Measurements from ENCODE around the gene SKIC2.

The SKIC2 gene

DNA sequence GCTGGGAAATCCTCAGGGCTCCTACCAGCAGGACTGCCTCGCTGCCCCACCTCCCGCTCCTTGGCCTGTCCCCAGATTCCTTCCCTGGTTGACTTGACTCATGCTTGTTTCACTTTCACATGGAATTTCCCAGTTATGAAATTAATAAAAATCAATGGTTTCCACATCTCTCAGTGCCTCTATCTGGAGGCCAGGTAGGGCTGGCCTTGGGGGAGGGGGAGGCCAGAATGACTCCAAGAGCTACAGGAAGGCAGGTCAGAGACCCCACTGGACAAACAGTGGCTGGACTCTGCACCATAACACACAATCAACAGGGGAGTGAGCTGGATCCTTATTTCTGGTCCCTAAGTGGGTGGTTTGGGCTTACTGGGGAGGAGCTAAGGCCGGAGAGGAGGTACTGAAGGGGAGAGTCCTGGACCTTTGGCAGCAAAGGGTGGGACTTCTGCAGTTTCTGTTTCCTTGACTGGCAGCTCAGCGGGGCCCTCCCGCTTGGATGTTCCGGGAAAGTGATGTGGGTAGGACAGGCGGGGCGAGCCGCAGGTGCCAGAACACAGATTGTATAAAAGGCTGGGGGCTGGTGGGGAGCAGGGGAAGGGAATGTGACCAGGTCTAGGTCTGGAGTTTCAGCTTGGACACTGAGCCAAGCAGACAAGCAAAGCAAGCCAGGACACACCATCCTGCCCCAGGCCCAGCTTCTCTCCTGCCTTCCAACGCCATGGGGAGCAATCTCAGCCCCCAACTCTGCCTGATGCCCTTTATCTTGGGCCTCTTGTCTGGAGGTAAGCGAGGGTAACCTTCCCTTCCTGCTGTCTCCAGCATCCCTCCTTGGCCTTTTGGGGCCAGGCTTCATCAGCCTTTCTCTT, 13.2 kb upstream of the SKIC2 start, which contains the start of gene CFB:
Gene CFB, plus strand, starts transcription at position 589 of the 863 bp plus-strand sequence. Its CDS starts 127 bp downstream, at position 716.
- DNase-seq = peak; percentile 83

DNA sequence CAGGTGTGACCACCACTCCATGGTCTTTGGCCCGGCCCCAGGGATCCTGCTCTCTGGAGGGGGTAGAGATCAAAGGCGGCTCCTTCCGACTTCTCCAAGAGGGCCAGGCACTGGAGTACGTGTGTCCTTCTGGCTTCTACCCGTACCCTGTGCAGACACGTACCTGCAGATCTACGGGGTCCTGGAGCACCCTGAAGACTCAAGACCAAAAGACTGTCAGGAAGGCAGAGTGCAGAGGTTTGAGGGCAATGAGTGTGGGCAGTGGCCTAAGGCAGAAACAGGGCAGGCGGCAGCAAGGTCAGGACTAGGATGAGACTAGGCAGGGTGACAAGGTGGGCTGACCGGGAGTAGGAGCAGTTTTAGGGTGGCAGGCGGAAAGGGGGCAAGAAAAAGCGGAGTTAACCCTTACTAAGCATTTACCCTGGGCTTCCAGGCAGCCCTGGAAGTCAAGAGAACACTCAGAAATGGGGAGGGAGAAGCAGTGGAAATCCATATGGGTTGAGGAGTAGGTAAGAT, 12.5 kb upstream of the SKIC2 start:
- no peak for DNase-seq

DNA sequence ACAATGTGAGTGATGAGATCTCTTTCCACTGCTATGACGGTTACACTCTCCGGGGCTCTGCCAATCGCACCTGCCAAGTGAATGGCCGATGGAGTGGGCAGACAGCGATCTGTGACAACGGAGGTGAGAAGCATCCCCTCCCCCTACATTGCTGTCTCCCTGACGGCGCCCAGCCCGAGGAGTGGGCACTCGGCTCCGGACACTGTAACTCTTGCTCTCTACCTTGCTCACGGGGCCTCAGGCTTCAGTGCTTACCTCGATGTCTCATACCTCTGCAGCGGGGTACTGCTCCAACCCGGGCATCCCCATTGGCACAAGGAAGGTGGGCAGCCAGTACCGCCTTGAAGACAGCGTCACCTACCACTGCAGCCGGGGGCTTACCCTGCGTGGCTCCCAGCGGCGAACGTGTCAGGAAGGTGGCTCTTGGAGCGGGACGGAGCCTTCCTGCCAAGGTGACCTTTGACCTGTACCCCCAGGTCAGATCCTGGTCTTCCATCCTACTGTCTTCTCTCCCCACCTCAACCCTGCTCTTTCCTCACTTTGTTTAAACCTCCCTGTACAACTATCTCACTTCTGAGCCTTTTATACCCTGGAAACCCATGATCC, 11.8 kb upstream of the SKIC2 start:
- DNase-seq = no peak

DNA sequence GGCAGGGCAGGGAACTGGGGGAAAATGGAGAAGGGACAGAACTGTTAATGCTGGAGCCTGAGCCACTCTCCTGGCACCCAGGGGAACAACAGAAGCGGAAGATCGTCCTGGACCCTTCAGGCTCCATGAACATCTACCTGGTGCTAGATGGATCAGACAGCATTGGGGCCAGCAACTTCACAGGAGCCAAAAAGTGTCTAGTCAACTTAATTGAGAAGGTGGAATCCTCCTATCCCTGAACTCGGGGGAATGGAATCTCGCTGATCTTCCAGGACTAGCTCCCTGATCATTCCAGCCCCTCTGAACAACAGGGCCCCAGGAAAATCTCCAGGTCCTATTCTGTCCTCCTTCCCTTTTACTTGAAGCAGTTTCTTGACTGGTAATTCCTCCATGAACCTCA, 11.1 kb upstream of the SKIC2 start:
- DNase-seq = no peak

DNA sequence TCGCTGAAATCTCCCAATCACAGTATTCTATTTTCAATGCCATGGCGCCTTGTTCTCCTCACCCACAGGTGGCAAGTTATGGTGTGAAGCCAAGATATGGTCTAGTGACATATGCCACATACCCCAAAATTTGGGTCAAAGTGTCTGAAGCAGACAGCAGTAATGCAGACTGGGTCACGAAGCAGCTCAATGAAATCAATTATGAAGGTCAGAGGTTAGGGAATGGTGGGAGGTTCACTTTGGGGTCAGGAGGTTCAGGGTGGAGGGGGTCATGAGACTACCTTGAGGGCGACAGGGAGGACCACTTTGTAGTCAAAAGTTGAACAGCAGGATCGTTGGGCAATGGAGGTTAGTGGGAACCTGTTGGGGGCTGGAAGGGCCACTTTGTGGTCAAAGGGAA, 10.7 kb upstream of the SKIC2 start:
- DNase-seq = no peak

DNA sequence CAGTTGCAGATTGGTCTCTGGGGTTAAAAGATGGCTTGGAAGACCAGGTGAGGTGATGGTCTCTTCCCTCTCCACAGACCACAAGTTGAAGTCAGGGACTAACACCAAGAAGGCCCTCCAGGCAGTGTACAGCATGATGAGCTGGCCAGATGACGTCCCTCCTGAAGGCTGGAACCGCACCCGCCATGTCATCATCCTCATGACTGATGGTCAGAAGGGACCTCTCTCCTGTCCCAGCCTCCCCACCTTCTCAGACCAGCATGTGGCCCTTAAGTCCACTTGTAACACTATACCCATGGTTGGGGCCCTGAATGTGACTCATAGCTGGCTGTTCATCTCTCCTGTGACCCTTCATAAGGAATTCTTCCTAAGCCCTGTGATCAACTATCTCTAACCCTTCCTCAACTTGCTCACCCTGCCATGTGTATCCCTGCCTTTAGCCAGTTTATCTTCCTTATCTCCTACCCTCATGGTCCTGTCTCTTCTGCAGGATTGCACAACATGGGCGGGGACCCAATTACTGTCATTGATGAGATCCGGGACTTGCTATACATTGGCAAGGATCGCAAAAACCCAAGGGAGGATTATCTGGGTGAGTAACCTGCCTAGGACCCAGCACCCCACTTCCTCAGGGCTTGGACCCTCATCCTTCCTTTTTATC, 10.1 kb upstream of the SKIC2 start:
- DNase-seq = no peak

DNA sequence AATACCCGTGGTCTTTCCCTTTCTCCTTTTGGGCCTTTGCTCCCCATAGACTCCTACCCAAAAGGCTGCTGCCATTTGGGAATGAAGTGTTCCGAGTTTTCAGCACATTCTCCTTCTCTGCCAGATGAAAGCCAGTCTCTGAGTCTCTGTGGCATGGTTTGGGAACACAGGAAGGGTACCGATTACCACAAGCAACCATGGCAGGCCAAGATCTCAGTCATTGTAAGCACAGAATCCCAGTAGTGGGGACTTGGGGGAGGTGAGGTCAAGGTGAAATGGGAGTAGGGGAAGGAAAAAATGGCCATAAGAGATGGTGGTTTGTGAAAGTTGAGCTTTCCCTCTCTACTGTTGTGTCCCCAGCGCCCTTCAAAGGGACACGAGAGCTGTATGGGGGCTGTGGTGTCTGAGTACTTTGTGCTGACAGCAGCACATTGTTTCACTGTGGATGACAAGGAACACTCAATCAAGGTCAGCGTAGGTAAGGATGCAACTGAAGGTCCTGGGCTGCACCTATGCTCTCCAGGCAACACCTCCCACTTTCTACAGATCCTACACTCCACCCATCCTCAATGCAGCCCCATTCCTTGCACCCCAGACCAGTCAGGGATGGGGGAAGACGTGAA, 8.9 kb upstream of the SKIC2 start:
- no peak for DNase-seq

DNA sequence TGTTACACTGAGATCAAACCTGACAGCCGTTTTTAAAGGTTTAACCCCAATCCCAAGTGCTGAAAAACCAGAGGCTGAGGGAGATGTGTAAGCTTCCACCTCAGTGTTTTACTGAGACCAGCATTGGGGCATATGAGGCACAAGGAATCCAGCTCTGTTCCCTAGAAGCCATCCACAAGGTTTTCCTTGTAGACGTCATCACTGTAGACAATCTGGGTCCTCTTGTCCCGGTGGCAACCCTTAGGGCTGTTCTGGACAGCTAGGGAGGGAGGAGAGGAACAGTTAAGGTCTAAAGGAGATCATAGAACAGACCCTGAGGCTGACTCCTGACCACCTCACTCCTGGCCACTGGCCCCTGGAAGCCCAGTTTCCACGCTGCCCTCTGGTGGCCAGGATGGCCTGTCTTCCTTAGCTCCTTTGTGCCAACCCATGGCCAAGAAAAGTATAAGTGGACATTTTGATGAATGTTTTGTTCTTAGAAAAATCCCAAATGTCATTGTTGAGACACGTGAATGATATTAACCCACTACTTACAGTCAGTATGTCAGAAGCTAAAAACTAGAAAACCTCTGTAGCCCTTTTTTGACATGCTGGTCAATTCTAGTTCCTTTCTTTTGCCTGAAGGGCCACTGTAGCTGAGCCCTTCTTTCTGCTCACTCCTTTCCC, 6.7 kb upstream of the SKIC2 start:
- DNase-seq = peak; percentile 33

DNA sequence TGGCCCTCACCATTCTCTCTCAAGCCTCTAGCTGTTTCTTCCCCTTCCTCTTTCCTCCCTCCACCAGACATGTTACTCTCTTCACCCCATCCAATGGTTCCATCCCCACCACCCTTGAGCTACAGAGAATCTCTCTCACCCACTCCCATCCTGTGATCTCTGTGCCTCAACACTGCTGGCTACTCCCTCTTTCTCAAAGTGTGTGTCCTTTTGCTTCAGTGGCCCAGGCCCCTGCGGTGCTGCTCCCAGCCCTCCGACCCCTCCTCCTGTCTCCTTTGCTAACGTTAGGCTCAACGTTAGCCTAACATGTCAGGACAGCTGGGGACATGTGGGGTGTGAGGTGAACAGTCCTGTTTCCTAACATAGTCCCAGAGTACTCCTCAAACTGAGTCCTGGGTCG, 6.1 kb upstream of the SKIC2 start:
- DNase-seq = no peak

DNA sequence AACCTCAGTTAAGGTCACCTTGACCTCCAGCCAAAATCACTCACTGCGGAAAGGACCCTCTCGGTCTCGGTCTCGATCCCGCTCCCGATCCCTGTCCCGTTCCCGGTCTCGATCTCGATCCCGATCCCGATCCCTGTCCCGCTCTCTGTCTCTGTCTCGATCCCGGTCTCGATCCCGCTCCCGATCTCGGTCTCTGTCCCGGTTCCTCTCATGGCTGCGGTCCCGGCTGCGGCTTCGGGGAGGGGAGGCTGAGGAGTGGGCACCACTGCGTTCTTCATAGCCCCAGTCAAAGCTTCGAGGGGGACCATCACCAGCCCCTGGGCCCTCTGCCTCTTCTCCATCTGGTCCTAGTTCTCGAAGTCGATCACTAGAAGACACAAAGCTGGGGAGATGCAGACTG, 4.5 kb upstream of the SKIC2 start:
- DNase-seq = no peak

DNA sequence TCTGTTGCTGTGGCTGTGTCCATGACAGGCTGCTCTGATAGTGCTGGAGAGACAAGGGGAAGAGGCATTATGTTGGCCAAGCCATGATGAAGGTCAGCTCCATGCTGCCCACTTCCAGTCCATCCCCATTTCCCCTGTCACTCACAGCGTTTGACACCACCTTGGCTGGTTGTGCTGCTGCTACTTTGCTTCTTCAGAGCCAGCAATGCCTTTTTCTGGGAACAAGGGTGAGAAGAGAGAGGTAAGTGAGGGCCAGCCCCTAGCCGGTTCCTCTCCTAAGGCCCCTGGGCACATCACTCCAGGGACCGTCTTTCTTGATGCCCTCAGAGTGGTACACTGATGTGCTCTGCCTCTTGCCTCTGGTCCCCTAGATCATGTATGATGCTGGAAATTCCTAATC, 2.2 kb upstream of the SKIC2 start:
- DNase-seq = no peak

DNA sequence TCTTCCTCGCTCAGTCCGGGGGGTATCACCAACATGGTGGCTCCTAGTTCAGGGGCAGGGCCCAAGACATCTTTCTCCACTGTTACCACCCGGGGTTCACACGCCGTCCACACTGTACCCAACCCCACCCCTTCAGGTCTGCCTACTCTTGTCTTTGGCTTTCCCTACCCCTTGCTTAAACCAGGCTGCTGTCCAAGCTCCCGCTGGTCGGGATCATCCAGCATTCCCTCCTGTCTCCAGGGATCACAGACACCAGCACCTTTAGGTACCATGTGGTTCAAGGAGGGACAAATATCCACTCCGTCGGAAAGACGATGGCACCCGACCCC, 599 bp upstream of the SKIC2 start:
- DNase-seq = no peak

DNA sequence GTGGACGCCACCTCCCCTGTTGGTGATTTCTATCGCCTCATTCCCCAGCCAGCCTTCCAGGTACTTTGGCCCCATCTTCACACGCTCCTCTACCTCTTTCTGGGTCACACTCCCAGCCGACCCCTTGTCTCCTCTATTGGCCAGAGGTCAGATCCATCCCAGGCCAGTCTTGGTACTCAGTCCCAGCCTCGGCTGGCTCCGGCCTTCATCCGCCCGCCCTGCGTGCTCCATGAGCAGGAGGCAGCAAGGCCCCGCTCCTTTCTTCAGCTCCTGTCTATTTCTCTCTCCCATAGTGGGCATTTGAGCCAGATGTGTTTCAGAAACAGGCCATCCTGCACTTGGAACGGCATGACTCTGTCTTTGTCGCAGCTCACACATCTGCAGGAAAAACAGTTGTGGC, 2.6 kb downstream of the SKIC2 start:
- no peak for DNase-seq

DNA sequence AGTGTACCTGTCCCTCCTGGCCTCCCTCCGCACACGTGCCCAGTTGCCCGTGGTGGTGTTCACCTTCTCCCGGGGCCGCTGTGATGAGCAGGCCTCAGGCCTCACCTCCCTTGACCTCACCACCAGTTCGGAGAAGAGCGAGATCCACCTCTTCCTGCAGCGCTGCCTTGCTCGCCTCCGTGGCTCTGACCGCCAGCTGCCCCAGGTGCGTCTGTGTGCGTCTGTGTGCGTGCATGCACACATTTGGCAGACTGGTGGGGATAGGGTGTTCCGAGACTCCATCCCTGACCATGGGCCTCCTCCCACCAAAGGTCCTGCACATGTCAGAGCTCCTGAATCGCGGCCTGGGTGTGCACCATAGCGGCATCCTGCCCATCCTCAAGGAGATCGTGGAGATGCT, 4.9 kb downstream of the SKIC2 start:
- no peak for DNase-seq

DNA sequence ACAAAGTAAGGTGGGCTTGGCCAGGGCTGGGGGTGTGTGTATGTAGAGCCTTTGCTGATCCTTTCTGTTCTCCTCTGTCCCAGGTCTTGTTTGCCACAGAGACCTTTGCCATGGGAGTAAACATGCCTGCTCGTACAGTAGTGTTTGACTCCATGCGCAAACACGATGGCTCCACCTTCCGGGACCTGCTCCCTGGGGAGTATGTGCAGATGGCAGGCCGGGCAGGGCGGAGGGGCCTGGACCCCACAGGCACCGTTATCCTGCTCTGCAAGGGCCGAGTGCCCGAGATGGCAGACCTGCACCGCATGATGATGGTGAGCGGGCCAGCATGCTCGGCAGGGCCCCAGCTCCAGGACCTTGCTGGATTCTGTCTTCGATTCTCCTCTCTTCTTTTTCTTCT, 6.7 kb downstream of the SKIC2 start:
- DNase-seq = no peak

DNA sequence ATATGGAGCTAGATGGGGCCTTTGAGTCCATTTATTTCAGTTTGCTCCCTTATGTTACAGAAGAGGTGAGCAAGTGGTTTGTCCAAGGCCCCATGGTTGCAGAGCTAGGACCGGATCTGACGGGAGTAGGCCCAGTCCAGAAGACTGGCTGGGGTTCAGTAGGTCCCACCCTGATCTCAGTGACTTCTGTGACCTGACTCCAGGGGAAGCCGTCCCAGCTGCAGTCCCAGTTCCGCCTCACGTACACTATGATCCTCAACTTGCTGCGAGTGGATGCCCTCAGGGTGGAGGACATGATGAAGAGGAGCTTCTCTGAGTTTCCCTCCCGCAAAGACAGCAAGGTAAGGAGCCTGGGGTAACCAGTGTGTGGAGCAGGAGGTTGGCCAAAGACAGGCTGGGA, 7.5 kb downstream of the SKIC2 start:
- DNase-seq = no peak

DNA sequence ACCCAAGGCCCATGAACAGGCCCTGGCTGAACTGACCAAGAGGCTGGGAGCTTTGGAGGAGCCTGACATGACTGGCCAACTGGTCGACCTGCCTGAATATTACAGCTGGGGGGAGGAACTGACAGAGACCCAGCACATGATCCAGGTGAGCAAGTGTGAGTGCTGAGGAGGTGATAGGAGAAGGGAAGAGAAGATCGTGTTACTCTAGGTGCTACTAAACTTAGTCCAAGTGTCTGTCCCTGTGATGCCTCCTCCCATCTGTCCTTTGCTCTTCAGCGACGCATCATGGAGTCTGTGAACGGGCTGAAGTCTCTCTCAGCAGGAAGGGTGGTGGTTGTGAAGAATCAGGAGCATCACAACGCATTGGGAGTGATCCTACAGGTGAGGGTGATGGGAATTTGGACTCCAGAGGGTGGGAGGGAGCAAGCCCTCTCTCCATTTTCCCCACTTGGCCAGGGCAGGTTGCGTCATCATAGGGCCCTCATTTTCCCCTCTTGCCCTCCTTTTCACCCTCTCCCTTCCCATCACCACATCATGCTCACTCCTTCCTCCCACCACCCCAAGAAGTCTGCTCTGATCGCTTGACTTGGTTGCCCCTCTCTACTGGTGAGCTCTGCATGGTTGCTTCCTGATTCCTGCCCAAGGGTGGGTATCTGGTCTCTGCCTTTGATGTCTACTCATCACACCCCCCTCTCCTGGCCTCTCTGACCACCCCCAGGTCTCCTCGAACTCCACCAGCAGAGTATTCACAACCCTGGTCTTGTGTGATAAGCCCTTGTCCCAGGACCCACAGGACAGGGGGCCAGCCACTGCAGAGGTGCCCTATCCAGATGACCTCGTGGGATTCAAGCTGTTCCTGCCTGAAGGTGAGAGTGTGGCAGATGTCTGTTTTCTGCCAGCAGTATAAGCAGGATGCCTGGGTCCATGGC, 8.3 kb downstream of the SKIC2 start:
- no peak for DNase-seq

DNA sequence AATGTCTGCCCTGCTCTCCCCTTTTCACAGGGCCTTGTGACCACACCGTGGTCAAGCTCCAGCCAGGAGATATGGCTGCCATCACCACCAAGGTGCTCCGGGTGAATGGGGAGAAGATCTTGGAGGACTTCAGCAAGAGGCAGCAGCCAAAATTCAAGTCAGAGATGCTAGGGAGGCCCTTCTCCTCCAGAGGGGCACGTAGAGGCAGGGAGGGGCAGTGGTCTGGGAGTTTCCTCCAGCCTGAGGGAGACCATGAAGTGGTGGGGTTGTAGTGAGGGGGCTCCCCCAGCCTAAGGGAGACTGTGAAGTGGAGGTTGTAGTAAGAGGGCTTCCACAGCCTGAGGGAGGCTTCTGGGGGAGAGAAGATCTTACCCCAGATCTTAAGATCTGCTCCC, 8.9 kb downstream of the SKIC2 start:
- DNase-seq = no peak

DNA sequence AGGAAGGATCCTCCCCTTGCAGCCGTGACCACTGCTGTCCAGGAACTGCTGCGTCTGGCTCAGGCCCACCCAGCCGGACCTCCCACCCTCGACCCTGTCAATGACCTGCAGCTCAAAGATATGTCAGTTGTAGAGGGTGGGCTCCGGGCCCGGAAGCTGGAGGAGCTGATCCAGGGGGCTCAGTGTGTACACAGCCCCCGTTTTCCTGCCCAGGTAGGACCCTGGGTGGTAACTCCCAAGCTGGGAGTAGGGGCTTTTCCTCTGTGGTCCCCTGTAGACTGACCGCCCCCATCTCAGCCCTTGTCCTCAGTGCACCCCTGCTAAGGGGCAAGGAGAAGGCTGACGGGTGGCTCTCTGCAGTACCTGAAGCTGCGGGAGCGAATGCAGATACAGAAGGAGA, 9.4 kb downstream of the SKIC2 start:
- no peak for DNase-seq

DNA sequence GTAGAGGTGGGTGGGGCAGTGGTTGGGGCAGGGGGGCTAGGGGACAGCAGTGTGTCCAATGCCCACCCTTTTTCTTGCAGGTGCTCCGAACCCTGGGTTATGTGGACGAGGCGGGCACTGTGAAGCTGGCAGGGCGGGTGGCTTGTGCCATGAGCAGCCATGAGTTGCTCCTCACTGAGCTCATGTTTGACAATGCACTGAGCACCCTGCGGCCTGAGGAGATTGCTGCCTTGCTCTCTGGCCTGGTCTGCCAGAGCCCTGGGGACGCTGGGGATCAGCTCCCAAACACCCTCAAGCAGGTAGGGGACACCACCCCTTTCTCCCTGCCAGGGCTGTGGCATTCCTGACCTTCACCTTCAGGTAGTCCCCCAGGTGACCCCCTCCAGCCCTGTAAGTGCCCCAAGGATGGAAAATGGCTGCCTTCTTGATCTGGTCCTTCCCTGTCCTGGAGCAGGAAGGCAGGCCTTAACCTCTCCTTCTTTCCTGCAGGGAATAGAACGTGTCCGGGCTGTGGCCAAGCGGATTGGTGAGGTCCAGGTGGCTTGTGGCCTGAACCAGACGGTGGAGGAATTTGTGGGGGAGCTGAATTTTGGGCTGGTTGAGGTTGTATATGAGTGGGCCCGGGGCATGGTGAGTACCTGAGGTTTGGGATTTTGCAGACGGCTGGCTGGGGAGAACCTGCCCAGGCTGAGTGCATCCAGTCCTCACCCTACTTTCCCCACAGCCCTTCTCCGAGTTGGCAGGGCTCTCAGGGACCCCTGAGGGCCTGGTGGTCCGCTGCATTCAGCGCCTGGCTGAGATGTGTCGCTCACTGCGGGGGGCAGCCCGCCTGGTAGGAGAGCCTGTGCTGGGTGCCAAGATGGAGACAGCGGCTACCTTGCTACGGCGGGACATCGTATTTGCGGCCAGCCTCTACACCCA, 10.1 kb downstream of the SKIC2 start:
- no peak for DNase-seq
